NCI-H187 treated with DMSO at 0.1 percent for 48 hours (cell line): ENCODE data around the gene LRRK1.

Experiments used
- DNase-seq: peaks from one replicate; lab custom pipeline; 2025; lab: John Stamatoyannopoulos, UW

Gene LRRK1

GRCh38 chr15:100909989-100910955 lies 8.9 kb upstream of the LRRK1 start:
- DNase-seq = no peak

GRCh38 chr15:100911086-100911485 lies 8.1 kb upstream of the LRRK1 start:
- DNase-seq = no peak

DNA sequence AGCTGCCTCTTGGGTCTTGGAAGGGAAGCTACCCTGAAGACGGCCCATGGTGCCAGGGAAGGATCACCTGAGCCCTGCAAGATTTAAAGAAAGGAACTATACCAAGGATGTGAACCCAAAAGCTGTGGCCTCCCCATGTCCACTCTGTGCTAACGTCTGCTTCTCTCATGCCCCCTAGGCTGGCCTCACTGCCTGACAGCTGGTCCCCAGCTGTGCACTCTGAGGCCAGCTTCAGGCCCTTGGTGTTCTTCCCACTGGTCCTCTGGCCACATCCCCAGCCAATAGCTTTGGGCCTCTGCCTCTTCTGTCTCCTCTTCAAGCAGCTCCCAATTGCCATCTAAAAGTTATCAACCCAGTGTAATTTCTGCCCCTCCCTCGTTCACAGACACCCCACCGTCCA lies 5.2 kb upstream of the LRRK1 start:
- no peak for DNase-seq

- DNase-seq = no peak
Observed at GRCh38 chr15:100914876-100915275, 4.3 kb upstream of the LRRK1 start.

GRCh38 chr15:100918034-100918689 lies 995 bp upstream of the LRRK1 start:
- no peak for DNase-seq

DNA sequence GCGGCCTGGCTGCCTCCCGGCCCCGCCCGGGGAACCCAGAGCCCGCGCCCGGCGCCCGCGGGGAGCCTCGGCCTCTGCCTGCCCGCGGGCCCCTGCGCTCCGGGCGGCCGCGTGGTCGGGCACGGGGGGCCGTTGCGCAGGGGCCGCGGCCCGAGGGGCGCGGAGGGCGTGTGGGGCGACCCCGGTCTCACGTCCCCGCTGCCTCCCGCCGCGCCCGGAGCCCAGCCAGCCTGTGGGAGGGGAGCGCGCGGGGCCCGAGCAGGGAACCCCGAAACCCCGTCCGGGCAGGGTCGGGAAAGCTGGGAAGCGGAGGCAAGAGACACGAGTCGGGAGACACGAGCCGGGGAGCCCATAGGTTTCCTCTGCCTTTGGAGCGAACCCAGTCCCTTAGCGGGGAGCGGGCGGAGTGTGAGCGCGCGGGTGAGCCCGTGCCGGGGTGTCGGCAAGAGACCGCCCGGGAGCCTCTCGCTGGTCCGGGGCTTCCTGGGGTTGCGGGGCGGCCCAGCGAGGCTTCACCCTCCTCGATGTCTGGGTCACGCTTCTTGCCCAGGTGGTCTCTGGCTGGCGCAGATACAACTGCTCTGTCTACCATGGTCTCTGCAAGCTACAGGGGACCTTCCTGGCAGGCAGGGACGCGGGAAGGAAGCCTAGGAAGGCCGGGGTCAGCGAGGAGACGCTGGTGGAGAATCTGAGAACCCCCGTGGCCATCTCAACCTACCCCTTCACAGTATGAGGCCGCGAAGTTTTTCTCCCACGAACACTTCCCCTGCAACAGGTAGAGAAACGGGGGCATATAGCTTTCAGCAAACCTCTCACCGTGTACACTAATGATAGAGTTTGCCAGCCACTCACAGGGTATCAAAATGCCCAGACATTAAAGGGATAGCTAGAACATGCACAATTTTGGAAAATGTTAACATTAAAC lies 586 bp downstream of the LRRK1 start:
- DNase-seq = no peak

- no peak for DNase-seq
Observed at GRCh38 chr15:100920516-100921135, 1.5 kb downstream of the LRRK1 start.

- no peak for DNase-seq
Observed at GRCh38 chr15:100922192-100923040, 3.3 kb downstream of the LRRK1 start.

- no peak for DNase-seq
Observed at GRCh38 chr15:100923076-100923475, 3.9 kb downstream of the LRRK1 start.

DNA sequence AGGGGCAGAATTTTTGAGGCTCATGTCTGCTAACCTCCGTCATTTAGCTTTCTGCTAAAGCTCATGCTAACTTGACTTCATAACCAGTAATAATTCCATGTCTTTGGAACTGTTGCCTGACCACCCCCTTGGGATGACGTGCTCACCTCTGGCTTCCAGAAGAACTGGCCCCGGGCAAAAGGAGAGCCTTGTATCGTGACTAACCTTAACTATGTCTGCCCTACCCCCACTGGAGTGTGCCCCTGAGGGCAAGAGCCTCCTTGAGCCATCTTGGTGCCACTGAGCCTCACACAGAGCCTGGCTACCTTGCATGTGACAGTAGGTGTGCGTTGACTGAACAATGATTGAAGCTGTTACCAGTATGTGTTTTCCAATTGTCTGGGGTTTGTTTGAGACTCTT lies 4.7 kb downstream of the LRRK1 start:
- DNase-seq = no peak

GRCh38 chr15:100924436-100924835 lies 5.3 kb downstream of the LRRK1 start:
- no peak for DNase-seq

DNA sequence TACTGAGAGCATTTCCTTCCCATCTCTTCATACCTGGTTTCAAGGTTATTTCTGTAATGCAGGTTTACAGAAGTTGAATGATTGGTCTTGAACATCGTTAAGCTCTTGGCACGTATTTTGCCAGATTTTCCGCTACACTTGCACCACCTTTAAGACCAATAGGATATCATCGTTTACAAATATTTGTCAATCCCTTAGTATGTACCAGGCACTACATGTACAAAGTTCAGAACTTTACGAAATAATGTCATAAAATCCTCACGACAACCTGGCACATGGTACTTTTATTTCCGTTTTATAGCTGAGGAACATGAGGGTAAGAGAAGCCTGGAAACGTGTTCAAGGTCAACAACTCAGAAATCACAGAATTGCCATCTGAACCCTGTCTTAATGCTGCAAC lies 6.3 kb downstream of the LRRK1 start:
- DNase-seq = no peak

DNA sequence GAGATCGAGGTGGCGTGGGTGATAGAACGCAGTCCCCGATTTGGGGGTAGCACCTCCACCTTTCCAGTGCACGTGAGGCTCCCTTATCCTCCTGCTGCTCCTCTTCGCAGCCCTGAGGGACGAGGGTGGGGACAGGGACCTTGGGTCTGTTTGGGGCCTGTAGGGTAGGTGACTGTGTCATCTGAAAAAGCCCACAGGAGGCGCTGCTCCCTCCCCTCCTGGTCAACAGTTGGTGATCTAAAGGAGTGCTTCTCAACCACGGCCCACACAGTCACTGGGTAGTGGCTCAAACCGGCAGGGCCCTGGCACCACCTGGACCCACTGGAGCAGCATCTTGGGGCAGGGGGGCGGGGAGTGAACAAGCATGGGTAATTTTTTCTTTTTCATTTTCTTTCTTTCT lies 7.1 kb downstream of the LRRK1 start:
- DNase-seq = no peak

- no peak for DNase-seq
Observed at GRCh38 chr15:100926971-100927756, 8.0 kb downstream of the LRRK1 start.

DNA sequence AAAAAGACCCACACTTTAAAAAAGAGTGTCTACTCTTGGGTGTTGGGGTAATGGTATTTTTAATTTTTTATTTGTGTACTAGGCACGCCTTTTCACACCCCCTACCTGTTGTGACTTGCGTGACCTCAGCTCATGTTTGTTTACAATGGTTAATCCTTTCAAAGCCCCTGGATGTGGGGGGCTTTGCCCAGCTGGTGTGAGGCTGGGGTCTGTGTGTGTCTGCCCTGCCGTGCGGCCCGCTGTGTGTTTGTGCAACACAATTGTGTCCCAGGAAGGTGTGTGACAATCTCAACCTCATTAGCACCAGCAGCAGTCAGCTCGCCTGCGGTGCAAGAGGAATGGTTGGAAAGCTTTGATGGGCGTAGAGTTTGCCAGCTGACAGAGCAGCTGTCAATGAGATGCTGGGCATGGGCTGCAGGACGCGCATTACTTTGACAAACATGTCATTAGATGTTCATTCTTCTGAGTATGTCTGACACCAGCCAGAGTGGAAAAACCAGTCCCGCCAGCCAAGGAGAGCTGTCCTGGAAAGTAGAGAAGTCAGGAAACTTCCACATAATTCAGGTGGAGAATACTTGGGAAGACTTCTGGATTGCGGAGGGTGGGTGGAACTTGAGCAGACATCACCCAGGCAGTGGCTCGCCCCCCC lies 9.6 kb downstream of the LRRK1 start:
- DNase-seq = no peak

DNA sequence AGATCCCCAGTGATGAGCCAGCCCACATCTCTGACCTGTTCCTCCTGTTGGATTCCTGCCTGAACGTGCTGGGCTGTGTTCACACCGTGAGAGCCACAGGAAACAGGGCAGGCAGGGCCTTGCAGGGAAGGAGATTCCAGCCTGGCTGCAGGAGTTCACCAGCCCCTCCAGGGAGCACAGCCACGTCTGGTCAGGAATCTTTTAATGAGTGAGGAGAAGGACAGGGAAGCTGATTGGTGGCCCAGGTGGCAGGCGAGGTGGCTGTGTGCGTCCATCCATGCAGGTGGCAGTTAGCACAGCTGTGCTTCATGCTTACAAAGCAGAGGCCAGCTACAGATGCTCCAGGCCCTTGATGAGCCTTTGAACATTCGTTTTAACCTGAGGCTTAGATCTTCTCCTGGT lies 10.5 kb downstream of the LRRK1 start:
- no peak for DNase-seq

- DNase-seq = no peak
Observed at GRCh38 chr15:100930306-100930848, 11.2 kb downstream of the LRRK1 start.

- DNase-seq = no peak
Observed at GRCh38 chr15:100931143-100931890, 12.2 kb downstream of the LRRK1 start.
